ENCODE results near the gene KRTAP11-1.

The KRTAP11-1 gene, protein sequence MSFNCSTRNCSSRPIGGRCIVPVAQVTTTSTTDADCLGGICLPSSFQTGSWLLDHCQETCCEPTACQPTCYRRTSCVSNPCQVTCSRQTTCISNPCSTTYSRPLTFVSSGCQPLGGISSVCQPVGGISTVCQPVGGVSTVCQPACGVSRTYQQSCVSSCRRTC

DNA sequence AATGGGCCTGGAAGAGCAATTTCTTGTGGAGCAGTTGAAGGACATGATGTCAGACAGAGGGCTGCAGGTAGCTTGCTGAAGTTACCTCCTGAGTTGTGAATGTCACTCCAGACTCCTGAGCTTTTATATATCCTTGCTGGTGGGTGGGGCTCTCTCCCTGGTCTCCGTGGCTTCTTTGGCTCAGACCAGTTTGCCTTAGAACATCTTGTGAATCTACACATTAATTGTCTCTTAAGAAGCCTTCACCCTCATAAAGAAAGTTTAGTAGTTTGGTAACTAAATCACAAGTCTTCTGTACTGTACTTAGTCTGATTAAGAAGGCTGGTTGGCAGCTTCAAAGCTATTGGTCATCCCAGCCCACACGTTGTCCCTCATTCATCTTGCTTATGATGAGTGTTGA lies at the start of gene KRTAP11-1:
Gene KRTAP11-1, minus strand, starts transcription at position 101 of the 400 bp plus-strand sequence. Its CDS starts 56 bp downstream, at position 45.
- DNase-seq, result no peak

DNA sequence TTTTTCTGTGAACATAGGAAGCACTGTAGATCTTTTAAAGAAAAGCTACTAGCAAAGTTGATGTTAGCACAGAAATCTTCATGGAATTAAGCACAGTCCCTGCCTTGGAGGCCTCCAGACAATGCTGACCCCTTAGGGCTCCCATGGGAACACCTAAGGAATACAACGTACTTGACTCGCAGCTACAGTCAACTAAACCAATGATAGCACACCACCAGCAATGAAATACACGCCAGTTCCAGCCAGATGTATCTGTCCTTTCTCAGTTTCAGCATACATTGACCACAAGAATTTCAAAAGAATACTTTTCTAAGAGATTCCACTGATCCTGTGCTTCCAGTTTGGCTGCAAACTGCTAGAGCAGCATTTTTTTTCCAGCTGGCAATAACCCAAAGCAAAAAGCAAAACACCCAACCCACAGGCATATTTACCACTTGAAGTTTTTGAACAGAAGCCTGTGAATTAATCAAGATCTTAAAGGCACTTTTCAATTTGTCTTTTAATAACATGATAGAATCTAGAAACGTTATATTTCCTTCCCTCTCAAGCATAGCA lies 42.8 kb upstream of the KRTAP11-1 start:
- DNase-seq, result no peak

DNA sequence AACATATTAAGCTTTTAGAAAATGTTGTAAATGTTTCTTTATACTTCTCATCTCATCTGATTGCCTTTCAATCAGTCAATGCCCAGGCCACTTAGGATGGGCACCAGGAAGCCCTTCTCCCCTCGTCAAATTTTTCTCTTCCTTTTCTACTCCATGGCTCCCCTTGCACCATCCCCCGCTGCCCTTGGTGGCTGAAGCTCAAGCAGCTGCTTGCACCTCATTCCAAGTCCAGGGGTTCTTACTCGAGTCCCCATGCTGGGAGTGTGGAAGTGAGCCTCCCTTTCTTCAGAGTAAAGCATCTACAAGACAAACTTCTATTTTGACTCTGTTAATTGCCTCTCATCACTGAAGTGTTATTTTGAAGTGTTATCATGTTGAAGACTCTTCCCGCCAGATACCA lies 39.7 kb upstream of the KRTAP11-1 start:
- no peak for DNase-seq

DNA sequence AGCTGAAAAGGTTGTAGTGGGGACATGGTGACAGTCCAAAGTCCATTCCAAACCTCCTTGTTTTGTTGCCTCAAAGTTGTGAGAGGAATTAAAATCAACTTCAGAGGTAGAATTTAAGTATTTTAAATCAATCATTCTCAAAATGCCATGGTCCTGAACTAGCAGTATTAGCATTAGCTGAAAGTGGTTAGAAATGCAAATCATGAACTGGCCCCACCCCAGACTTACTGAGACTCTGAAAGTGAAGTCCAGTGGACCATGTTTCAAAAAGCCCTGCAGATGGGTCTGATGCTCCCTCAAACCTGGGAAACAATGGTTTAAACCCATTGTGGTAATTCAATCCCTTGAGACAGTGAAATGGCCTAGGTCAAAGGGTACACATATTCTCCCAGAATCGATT lies 36.2 kb upstream of the KRTAP11-1 start:
- DNase-seq, result no peak

DNA sequence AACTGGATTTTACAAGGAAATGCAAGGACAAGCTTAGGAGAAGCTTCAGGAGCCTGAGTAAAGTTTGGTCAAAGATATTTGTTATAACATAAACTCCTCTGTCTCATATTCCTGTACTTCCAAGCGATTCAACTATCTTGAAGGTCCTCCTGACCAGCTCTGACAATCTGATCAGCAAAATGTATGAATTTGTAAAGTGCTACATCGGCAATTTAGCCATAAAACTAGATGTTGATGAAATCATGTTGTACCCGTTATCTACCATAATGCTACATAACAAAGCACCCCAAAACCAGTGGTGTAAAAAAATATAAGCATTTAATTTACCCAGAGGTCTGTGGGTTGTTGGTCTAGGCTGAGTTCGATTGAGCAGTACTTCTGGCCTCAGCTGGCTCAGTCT lies 19.5 kb upstream of the KRTAP11-1 start:
- no peak for DNase-seq

DNA sequence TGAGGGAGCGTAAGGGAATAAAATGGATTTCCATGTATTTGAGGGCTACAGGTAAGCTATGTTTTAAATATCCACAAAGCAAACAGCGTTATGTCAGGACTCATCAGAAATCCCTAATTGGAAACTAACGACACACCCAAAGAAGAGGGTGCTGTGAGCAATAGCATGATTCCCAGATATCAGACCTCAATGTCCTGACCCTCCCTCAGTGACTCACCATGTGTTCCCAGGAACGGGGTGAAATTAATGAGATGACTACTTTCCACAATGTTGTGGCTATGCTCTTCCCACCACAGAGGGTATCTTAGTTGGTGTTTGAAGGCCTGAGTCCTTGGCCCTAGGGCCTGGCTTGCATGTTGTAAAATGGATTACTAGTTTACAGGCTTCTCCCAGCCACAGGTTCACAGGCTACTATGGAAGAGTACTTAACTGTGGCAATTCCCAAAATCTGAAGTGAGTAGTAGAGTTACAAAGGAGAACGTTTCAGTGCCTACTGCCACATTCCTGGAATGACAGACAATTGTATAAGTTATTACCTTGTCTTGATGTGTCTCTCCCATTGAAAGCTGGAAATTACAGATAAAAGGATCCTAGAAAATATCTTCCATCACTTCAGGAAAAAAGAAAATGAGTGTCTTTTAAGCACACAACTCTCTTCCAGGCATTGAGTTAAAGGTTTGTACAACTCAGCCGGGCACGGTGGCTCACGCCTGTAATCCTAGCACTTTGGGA lies 1.7 kb upstream of the KRTAP11-1 start:
- DNase-seq, result no peak

DNA sequence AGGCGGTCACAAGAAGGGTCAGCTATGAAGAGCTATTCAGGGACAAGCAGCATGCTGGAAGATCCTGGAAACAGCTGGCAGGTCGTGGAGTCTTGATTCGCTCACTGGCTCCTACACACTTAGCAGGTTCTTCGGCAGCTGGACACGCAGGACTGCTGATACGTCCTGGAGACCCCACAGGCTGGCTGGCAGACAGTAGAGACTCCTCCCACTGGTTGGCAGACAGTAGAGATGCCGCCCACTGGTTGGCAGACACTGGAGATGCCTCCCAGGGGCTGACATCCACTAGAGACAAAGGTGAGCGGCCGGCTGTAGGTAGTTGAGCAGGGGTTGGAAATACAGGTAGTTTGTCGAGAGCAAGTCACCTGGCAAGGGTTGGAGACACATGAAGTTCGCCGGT lies 466 bp downstream of the KRTAP11-1 start:
- DNase-seq, result no peak

DNA sequence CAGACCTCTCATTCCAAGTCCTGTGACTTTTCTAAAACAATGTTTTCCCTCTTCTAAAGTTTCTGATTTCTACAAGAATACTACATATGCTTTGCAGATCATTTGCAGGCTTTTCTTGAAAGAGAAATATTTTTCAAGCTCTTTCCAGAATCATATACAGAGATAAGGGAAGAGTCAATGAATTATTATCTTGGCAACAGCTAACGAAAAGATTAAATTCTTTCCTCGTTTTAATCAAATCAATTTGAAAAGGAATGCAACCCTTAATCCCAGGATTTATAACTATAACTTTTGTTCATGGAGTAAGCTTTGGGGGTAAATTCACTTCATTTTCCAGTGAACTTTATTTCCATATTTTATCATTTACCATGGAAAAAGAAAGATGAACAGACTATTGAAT lies 6.9 kb downstream of the KRTAP11-1 start:
- no peak for DNase-seq

DNA sequence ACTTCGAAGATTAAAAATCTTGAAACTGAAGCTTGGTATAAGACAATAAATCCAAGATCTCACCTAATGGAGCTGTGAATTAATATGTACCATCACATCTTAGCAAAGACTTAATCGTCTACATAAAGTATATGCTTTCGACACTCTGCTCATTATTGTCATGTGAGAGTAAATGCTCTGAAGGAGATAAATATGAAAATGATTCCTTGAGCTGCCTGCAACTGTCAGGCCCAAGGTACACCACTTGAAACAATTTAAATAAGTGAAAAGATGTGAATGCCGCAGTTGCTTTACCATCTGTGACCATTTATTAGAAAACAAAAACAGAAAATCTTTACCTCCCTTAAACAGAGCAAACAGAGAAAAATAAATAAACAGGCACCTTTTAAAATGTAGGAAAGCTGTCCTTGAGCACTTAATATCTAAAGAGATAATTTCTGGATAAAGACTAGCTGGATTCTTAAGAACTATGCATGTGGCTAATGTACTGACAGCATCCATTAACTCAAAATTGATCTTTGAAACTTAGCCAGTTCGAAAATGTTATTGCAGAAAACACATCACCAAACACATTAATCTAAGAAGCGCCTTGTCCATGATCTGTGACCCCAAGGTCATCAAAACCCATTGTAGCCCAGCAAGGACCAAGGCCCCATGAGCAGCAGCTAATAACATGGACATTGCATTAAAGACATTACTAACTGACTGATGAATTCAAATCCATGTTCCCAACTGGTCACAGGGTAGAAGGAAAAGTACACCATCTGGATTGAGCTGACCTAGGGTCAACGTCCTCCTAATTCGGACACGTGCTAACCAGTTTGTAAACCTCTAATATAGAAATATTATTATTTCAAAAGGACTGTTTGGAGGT lies 33.5 kb downstream of the KRTAP11-1 start:
- no peak for DNase-seq

DNA sequence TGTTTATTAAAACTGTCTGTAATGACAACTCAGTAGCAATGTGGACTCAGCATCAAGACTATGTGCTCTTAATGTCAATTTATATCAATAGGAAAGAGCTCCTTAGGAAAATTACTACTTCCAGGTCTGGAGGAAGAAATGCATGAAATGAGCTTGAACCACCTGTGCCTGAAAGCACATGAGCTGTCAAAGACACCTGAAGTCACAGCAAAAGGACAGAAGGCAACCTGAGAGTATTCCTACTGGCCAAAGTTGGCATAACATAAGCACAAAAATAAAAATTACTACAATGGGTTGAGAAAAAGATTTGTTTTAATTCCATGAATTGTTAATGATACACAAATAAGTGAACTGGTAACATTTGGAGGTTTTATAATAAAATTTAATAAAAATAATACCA lies 38.4 kb downstream of the KRTAP11-1 start:
- no peak for DNase-seq

DNA sequence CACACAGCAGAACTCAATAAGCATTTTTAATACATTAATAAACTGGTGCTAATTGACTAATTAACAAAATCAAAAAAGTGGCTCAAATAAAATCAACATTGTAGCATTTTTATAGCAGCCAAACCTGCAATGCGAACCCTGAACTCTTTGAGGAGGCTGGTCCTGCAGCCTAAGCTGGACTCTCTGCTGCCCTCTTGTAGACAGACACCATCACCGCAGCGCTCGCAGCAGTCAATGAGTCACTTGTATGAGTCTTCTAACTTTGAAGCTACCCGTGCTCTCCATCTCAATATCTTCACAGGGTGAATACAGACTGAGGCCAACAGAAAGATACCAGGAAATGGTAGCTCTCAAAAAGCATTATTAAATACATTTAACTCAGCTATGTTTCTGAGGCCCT lies 42.1 kb downstream of the KRTAP11-1 start:
- DNase-seq, result no peak

DNA sequence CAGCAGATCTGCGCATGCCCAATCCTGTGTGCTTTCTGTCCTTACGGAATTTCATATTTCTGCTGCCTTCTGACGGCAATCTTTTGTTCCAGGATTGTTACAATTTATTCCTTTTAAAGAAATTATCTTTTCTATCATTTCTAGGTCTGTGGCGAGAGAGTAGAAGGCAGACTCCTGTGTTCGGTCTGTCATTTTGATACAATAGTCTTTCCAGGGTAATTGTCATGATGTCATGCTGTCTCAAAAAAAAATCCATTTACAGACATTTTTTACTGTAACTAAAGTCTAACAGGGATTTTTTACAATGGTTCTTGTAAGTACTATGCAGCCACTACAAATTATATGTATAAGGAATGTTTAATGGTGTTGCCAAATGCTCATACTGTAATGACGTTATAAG lies 42.8 kb downstream of the KRTAP11-1 start:
- DNase-seq, result no peak

DNA sequence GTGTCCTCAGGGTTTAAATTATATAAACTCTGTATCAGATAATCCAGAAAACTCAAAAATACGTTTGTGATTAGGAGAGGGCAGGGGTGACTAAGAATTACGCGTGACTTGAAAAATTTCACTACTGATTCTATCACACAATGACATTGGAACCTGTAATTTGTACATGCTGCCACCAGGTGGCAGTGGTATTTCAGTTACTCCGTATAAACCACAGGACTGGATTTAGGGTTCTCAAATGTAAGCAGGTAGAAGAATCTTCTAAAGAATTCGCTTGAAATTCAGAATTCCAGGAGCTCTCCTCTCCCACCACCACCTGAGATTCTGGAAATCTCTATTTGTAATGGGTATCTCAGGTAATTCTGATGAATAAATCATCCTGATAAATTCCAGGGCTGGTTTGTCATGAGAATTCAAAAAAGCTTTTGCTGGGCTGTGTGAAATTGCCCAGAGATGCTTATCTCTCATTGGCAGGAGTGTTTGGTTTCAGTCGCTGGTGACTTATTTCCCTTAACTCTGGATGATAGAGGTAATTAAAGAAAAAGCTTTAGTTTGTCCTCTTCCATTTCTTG lies 50.1 kb downstream of the KRTAP11-1 start:
- no peak for DNase-seq
